Trophoblast cell (in vitro differentiated cells and primary cell): ENCODE measurements around the gene TEKT2.

Source experiments
- DNase-seq, 2 donors: peaks; one replicate each; pipeline ENCODE4 v3.0.0-alpha.2; 2016
- H2AFZ ChIP-seq: 2 replicates; pipeline ENCODE4 v1.6.1; 2013; ENCODE audit warnings: low read length, moderate library complexity, mild to moderate bottlenecking; ENCODE audit not compliant: insufficient read depth, poor library complexity
- H2AK5ac ChIP-seq: 2 replicates; pipeline ENCODE4 v1.6.1; 2013; ENCODE audit warnings: mild to moderate bottlenecking, low read length
- H2BK120ac ChIP-seq: 2 replicates; pipeline ENCODE4 v1.6.1; 2013; ENCODE audit warnings: low read length, mild to moderate bottlenecking, moderate library complexity; ENCODE audit not compliant: insufficient read depth, poor library complexity
- H2BK12ac ChIP-seq: 2 replicates; pipeline ENCODE4 v1.6.1; 2013; ENCODE audit warnings: mild to moderate bottlenecking, low read length, moderate library complexity
- H2BK5ac ChIP-seq: 2 replicates; pipeline ENCODE4 v1.6.1; 2013; ENCODE audit warnings: low read length, low read depth, moderate library complexity, mild to moderate bottlenecking; ENCODE audit not compliant: poor library complexity
- H3K14ac ChIP-seq: 2 replicates; pipeline ENCODE4 v1.6.1; 2013; ENCODE audit warnings: mild to moderate bottlenecking, low read length
- H3K18ac ChIP-seq: 2 replicates; pipeline ENCODE4 v1.6.1; 2013; ENCODE audit warnings: mild to moderate bottlenecking, low read length
- H3K23ac ChIP-seq: 2 replicates; pipeline ENCODE4 v1.6.1; 2013; ENCODE audit warnings: low read length
- H3K27ac ChIP-seq: 2 replicates; pipeline ENCODE4 v1.5.1; 2013; ENCODE audit warnings: low read depth, mild to moderate bottlenecking, inconsistent platforms, low read length, moderate library complexity
- H3K27me3 ChIP-seq: 2 replicates; pipeline ENCODE4 v1.6.1; 2013; ENCODE audit warnings: inconsistent platforms, mild to moderate bottlenecking, low read length, moderate library complexity; ENCODE audit not compliant: insufficient read depth
- H3K36me3 ChIP-seq, 2 experiments: 1 replicate in 1 of 2; 2 replicates in 1 of 2; pipeline ENCODE4 v1.6.1; 2013; ENCODE audit warnings: low read length in 2 of 2, mild to moderate bottlenecking in 2 of 2, moderate library complexity in 1 of 2; ENCODE audit not compliant: insufficient read depth in 2 of 2, control insufficient read depth in 1 of 2
- H3K4ac ChIP-seq: 2 replicates; pipeline ENCODE4 v1.6.1; 2013; ENCODE audit warnings: low read depth, mild to moderate bottlenecking, low read length, moderate library complexity
- H3K4me1 ChIP-seq, 2 experiments: 1 replicate in 1 of 2; 2 replicates in 1 of 2; pipeline ENCODE4 v1.6.1; 2013; ENCODE audit warnings: low read length in 2 of 2, mild to moderate bottlenecking in 2 of 2, moderate library complexity in 1 of 2; ENCODE audit not compliant: insufficient read depth in 2 of 2, control insufficient read depth in 1 of 2
- H3K4me2 ChIP-seq: 2 replicates; pipeline ENCODE4 v1.6.1; 2013; ENCODE audit warnings: inconsistent platforms, mild to moderate bottlenecking, low read length, moderate library complexity
- H3K4me3 ChIP-seq: 2 replicates; pipeline ENCODE4 v1.5.1; 2013; ENCODE audit warnings: mild to moderate bottlenecking, low read depth, low read length, inconsistent platforms
- H3K79me1 ChIP-seq: one replicate; pipeline ENCODE4 v1.6.1; 2013; ENCODE audit warnings: low read length
- H3K79me2 ChIP-seq: 2 replicates; pipeline ENCODE4 v1.6.1; 2013; ENCODE audit warnings: low read length, mild to moderate bottlenecking; ENCODE audit not compliant: control insufficient read depth, insufficient read depth, poor library complexity
- H3K9ac ChIP-seq: 2 replicates; pipeline ENCODE4 v1.6.1; 2013; ENCODE audit warnings: mild to moderate bottlenecking, low read length
- H3K9me3 ChIP-seq: 2 replicates; pipeline ENCODE4 v1.6.1; 2013; ENCODE audit warnings: low read depth, mild to moderate bottlenecking, control low read depth, inconsistent platforms, low read length; ENCODE audit not compliant: insufficient read depth
- H4K12ac ChIP-seq: 2 replicates; pipeline ENCODE4 v1.6.1; 2013; ENCODE audit warnings: low read depth, mild to moderate bottlenecking, low read length, moderate library complexity
- H4K8ac ChIP-seq: 2 replicates; pipeline ENCODE4 v1.6.1; 2013; ENCODE audit warnings: low read depth, mild to moderate bottlenecking, low read length, moderate library complexity
- H4K91ac ChIP-seq: one replicate; pipeline ENCODE4 v1.6.1; 2013; ENCODE audit warnings: low read depth, mild to moderate bottlenecking, low read length, moderate library complexity
- WGBS: extraction: QIAGEN DNeasy Blood & Tissue Kit; methylation state at CpG from one replicate; pipeline ENCODE4 v1.1.7; 2013; ENCODE audit warnings: missing lambda C conversion rate; ENCODE audit not compliant: insufficient read length, insufficient coverage; ENCODE audit errors: extremely low coverage; 5-methylcytosine and 5-hydroxymethylcytosine counted together

Gene TEKT2

GRCh38 chr1:36093929-36094328 is 10.0 kb downstream of the TEKT2 start:
- Histone ChIP-seq H3K27me3 (no peaks in the 10 kb centered on the region), H3K9me3 (no peaks in the 10 kb centered on the region), H3K9ac (no peak overlapping the region), H3K79me1 (peaks cover 2% of the 10 kb centered on the region), H3K4me2 (no peak overlapping the region), H3K23ac (no peak overlapping the region), H3K36me3 (peaks cover 43 to 45% of the 10 kb centered on the region in 2 experiments), H4K91ac (no peak overlapping the region), H3K14ac (no peak overlapping the region), H2AFZ (no peak overlapping the region), H2BK120ac (no peak overlapping the region), H4K8ac (no peak overlapping the region), H2BK12ac (no peak overlapping the region), H2BK5ac (no peak overlapping the region), H3K18ac (no peak overlapping the region), H2AK5ac (no peak overlapping the region), H3K4me3 (no peak overlapping the region), H3K4me1 (peaks cover 4 to 5% of the 10 kb centered on the region in 2 experiments), H4K12ac (no peak overlapping the region), H3K4ac (no peak overlapping the region), H3K79me2 (peaks cover 6% of the 10 kb centered on the region), H3K27ac (no peak overlapping the region)
- WGBS, result no CpG with 5 or more reads among the region's 3 CpGs
- DNase-seq, result no peak

DNA sequence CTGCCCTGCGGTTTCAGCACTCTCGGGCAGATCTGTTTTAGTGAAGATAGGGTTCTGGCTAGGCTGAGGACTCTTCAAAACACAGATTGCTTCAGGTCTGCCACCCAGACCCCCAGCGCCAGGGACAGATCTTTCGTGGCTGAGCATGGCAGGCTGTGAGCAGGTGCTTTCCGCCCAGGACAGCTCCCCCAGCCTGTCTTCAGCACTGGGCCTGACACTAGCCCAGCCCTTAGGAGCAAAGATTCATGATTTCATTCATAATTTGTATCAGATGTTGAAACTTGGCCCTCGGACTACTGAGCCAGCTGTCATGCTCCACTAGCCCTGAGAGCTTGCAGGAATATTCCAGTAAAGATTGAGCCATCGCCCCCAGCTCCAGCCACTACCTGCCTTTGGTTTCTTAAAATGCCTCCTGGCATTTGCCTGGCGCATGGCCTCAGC is 10.7 kb downstream of the TEKT2 start:
- H3K79me2 ChIP-seq, result peaks cover under 1% of the 10 kb centered on the region
- H2AK5ac ChIP-seq, result no peak overlapping the region
- H2BK12ac ChIP-seq, result no peak overlapping the region
- H4K8ac ChIP-seq, result no peak overlapping the region
- H3K23ac ChIP-seq, result no peak overlapping the region
- no peak for DNase-seq
- no peak overlapping the region for H4K91ac ChIP-seq
- no peaks in the 10 kb centered on the region for H3K27me3 ChIP-seq
- no peak overlapping the region for H4K12ac ChIP-seq
- no peak overlapping the region for H3K27ac ChIP-seq
- no peak overlapping the region for H2BK5ac ChIP-seq
- H3K9ac ChIP-seq, result no peak overlapping the region
- no peak overlapping the region for H3K4me2 ChIP-seq
- H3K36me3 ChIP-seq, result peaks cover 43 to 45% of the 10 kb centered on the region in 2 experiments
- no peak overlapping the region for H3K14ac ChIP-seq
- H3K4ac ChIP-seq, result no peak overlapping the region
- WGBS, result no CpG with 5 or more reads among the region's 8 CpGs
- H3K4me3 ChIP-seq, result no peak overlapping the region
- no peak overlapping the region for H2AFZ ChIP-seq
- H3K4me1 ChIP-seq, result peaks cover under 1 to 1% of the 10 kb centered on the region in 2 experiments
- H3K9me3 ChIP-seq, result no peaks in the 10 kb centered on the region
- H2BK120ac ChIP-seq, result no peak overlapping the region
- no peak overlapping the region for H3K18ac ChIP-seq
- no peaks in the 10 kb centered on the region for H3K79me1 ChIP-seq

GRCh38 chr1:36095760-36096405 is 12.0 kb downstream of the TEKT2 start:
- H3K4me2 ChIP-seq, result no peak overlapping the region
- no peak overlapping the region for H3K9ac ChIP-seq
- H3K4me3 ChIP-seq, result no peak overlapping the region
- H3K23ac ChIP-seq, result no peak overlapping the region
- no peaks in the 10 kb centered on the region for H3K79me2 ChIP-seq
- no peak overlapping the region for H2BK120ac ChIP-seq
- H3K4me1 ChIP-seq, result no peaks in the 10 kb centered on the region
- H2AFZ ChIP-seq, result no peak overlapping the region
- no peak overlapping the region for H4K8ac ChIP-seq
- no peak overlapping the region for H2BK12ac ChIP-seq
- H3K36me3 ChIP-seq, result peaks cover 43 to 45% of the 10 kb centered on the region in 2 experiments
- H3K14ac ChIP-seq, result no peak overlapping the region
- no peak overlapping the region for H4K91ac ChIP-seq
- no peak overlapping the region for H3K4ac ChIP-seq
- no peak overlapping the region for H2AK5ac ChIP-seq
- H3K27ac ChIP-seq, result no peak overlapping the region
- WGBS, result no CpG with 5 or more reads among the region's 15 CpGs
- H3K18ac ChIP-seq, result no peak overlapping the region
- no peaks in the 10 kb centered on the region for H3K79me1 ChIP-seq
- DNase-seq, result no peak
- H2BK5ac ChIP-seq, result no peak overlapping the region
- no peak overlapping the region for H4K12ac ChIP-seq
- H3K9me3 ChIP-seq, result no peaks in the 10 kb centered on the region
- H3K27me3 ChIP-seq, result no peaks in the 10 kb centered on the region

DNA sequence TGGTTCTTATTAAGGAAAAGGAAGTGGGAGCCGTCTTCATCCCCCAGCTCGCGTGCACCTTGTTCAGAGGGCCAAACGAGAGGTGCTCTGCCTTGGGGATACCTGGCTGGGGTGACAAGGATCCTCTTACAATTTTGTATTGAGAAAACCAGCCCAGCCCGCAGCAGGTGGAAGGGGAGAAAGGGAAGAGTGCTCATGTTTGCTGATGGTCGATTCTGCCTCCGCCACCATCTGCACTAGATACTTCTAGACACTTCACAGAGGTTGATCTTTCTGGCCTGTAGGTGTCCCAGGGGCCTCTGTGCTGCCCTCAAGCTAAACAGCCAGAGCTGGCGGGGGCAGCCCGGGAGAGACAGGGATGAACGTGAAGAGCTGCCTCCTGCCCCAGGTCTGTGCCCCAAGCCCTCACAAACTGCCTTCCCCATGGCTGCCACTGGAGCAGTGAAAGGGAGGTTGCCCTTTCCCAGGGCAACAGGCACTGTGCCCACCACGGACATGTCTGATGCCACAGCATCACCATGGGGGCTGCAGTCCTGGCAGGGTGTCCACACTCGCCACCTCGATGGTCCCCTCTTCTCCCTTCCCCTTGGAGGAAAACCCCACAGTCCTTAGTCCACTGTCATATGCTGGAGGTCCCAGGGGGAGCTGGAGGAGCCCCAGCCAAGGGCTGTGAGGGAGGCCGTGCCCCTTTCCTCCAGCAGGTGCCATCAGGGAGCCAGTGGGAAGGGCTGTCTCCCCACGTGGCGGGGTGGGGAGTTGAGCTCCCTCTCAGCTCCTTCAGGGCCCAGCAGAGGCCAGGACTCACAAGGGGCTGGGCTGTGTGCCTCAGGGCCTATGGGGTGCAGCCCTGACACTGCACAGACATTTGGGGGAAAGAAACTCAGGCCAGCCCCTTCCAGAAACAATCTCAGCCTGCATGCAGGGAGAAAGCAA is 12.9 kb downstream of the TEKT2 start:
- DNase-seq, result no peak
- Histone ChIP-seq H3K27me3 (no peaks in the 10 kb centered on the region), H4K12ac (no peak overlapping the region), H3K27ac (no peak overlapping the region), H4K8ac (no peak overlapping the region), H3K18ac (no peak overlapping the region), H2BK12ac (no peak overlapping the region), H3K9me3 (no peaks in the 10 kb centered on the region), H2AFZ (no peak overlapping the region), H2BK120ac (no peak overlapping the region), H3K4me1 (no peaks in the 10 kb centered on the region), H3K79me2 (no peaks in the 10 kb centered on the region), H3K23ac (no peak overlapping the region), H4K91ac (no peak overlapping the region), H3K9ac (no peak overlapping the region), H3K36me3 (peaks cover 36 to 37% of the 10 kb centered on the region in 2 experiments), H3K79me1 (no peaks in the 10 kb centered on the region), H3K14ac (no peak overlapping the region), H3K4ac (no peak overlapping the region), H2AK5ac (no peak overlapping the region), H2BK5ac (no peak overlapping the region), H3K4me2 (no peak overlapping the region), H3K4me3 (no peak overlapping the region)
- WGBS, result no CpG with 5 or more reads among the region's 16 CpGs
